GM12891 (cell line): ENCODE measurements around the gene TSPAN12.

ENCODE experiments used
- PAX5 ChIP-seq: IDR thresholded peaks from 2 replicates; pipeline ENCODE4 v1.6.1; 2011; ENCODE audit warnings: low read length, moderate library complexity, mild to moderate bottlenecking; ENCODE audit not compliant: insufficient read depth, severe bottlenecking
- POLR2A ChIP-seq: IDR thresholded peaks from 2 replicates; pipeline ENCODE4 v1.6.1; 2011; ENCODE audit warnings: low read depth, low read length, control low read depth
- POLR2AphosphoS5 ChIP-seq: IDR thresholded peaks from 2 replicates; pipeline ENCODE4 v1.6.1; 2011; ENCODE audit warnings: low read depth, low read length, control low read depth
- POU2F2 ChIP-seq: IDR thresholded peaks from 2 replicates; pipeline ENCODE4 v1.6.1; 2011; ENCODE audit warnings: low read depth, mild to moderate bottlenecking, control low read depth, low read length, moderate library complexity
- SPI1 ChIP-seq: IDR thresholded peaks from 2 replicates; pipeline ENCODE4 v1.6.1; 2011; ENCODE audit warnings: low read depth, low read length, control low read depth
- TAF1 ChIP-seq: IDR thresholded peaks from 2 replicates; pipeline ENCODE4 v1.6.1; 2011; ENCODE audit warnings: low read depth, low read length, control low read depth

- no peak for TF ChIP-seq POLR2A
- TF ChIP-seq POLR2AphosphoS5, result no peak
- no peak for TF ChIP-seq TAF1
- no peak for TF ChIP-seq PAX5
- no peak for TF ChIP-seq SPI1
- no peak for TF ChIP-seq POU2F2
These were observed 97.1 kb downstream of the TSPAN12 start for GRCh38 chr7:120760851-120761250.
